GM19240 (cell line): Measurements from ENCODE around the gene HDAC4.
"Not testable (repeated sequence)": the region's sequence is repeated elsewhere in the genome, so short reads cannot be mapped to it uniquely, and the experiment has no call there.

ENCODE experiments used
- DNase-seq: peaks from one replicate; pipeline ENCODE4 v3.0.0; 2011; ENCODE audit warnings: low spot score; ENCODE audit not compliant: insufficient read length

HDAC4 gene

GRCh38 chr2:239176138-239176803 lies 224.5 kb downstream of the HDAC4 start:
- DNase-seq: not testable (repeated sequence)

- no peak for DNase-seq
Measured at GRCh38 chr2:239175181-239175580, 225.6 kb downstream of the HDAC4 start.

- no peak for DNase-seq
Measured at GRCh38 chr2:239173301-239173700, 227.5 kb downstream of the HDAC4 start.

GRCh38 chr2:239171643-239172042 lies 229.2 kb downstream of the HDAC4 start:
- no peak for DNase-seq

GRCh38 chr2:239169311-239170048 lies 231.3 kb downstream of the HDAC4 start:
- no peak for DNase-seq

- DNase-seq: no peak
Measured at GRCh38 chr2:239168575-239168974, 232.2 kb downstream of the HDAC4 start.

- DNase-seq: no peak
Measured at GRCh38 chr2:239167766-239168444, 232.9 kb downstream of the HDAC4 start.

- no peak for DNase-seq
Measured at GRCh38 chr2:239167011-239167673, 233.7 kb downstream of the HDAC4 start.

GRCh38 chr2:239166201-239166834 lies 234.5 kb downstream of the HDAC4 start:
- no peak for DNase-seq

GRCh38 chr2:239165206-239165831 lies 235.5 kb downstream of the HDAC4 start:
- no peak for DNase-seq

- DNase-seq: no peak
Measured at GRCh38 chr2:239164335-239164871, 236.4 kb downstream of the HDAC4 start.

GRCh38 chr2:239163688-239164334 lies 237.0 kb downstream of the HDAC4 start:
- DNase-seq: no peak

- no peak for DNase-seq
Measured at GRCh38 chr2:239162976-239163687, 237.7 kb downstream of the HDAC4 start.

GRCh38 chr2:239162141-239162821 lies 238.5 kb downstream of the HDAC4 start:
- DNase-seq: no peak

- no peak for DNase-seq
Measured at GRCh38 chr2:239161711-239162140, 239.1 kb downstream of the HDAC4 start.

GRCh38 chr2:239160226-239161143 lies 240.3 kb downstream of the HDAC4 start:
- DNase-seq: no peak

- DNase-seq: no peak
Measured at GRCh38 chr2:239159476-239159911, 241.3 kb downstream of the HDAC4 start.
